HepG2 (cell line): ENCODE results near the gene C14orf119. TPM values are rescaled to one million over a fixed set of nuclear protein-coding genes. Genes with fewer than 3 reads are reported as not detected.

Experiments
- BCL3 ChIP-seq: sonication (generic); formaldehyde crosslinking; IDR thresholded peaks from 2 replicates; pipeline ENCODE4 v1.5.1; 2020; ENCODE audit warnings: mild to moderate bottlenecking, missing genetic modification reagents, moderate library complexity
- BRD4 ChIP-seq: sonication (generic); formaldehyde crosslinking; IDR thresholded peaks from 2 replicates; pipeline ENCODE4 v1.4.0; 2020; ENCODE audit warnings: missing genetic modification reagents
- ELF3 ChIP-seq: IDR thresholded peaks from 2 replicates; pipeline ENCODE4 v1.6.1; 2016; ENCODE audit warnings: missing genetic modification reagents, missing compliant biosample characterization
- ETS1 ChIP-seq: sonication (generic); formaldehyde crosslinking; IDR thresholded peaks from 2 replicates; pipeline ENCODE4 v1.4.0; 2020; ENCODE audit warnings: missing genetic modification reagents
- EZH2 ChIP-seq: conservative IDR thresholded peaks from 2 replicates; pipeline ENCODE4 v1.6.1; 2012; ENCODE audit warnings: mild to moderate bottlenecking, low read depth, low read length, moderate library complexity
- GLI4 ChIP-seq: sonication (generic); formaldehyde crosslinking; IDR thresholded peaks from 2 replicates; pipeline ENCODE4 v1.5.1; 2020; ENCODE audit warnings: missing genetic modification reagents, mild to moderate bottlenecking, moderate library complexity, borderline replicate concordance
- HNRNPK ChIP-seq: fragments of 200-400 bp; formaldehyde crosslinking; IDR thresholded peaks from 2 replicates; pipeline ENCODE4 v1.6.1; 2018; ENCODE audit warnings: low read length, low read depth, moderate library complexity, mild to moderate bottlenecking; ENCODE audit not compliant: poor library complexity, severe bottlenecking
- KLF13 ChIP-seq: sonication (generic); formaldehyde crosslinking; IDR thresholded peaks from 2 replicates; pipeline ENCODE4 v1.4.0; 2020; ENCODE audit warnings: mild to moderate bottlenecking, missing genetic modification reagents
- MNT ChIP-seq: fragments of 450-650 bp; IDR thresholded peaks from 2 replicates; pipeline ENCODE4 v1.6.1; 2016
- PCBP2 ChIP-seq: fragments of 200-400 bp; formaldehyde crosslinking; optimal IDR thresholded peaks from 2 replicates; pipeline ENCODE3; 2018; ENCODE audit warnings: low read length, low read depth; ENCODE audit not compliant: poor library complexity, severe bottlenecking
- RARA ChIP-seq: IDR thresholded peaks from 2 replicates; pipeline ENCODE4 v1.6.1; 2016; ENCODE audit warnings: missing genetic modification reagents, missing compliant biosample characterization
- TFAP4 ChIP-seq: sonication (generic); IDR thresholded peaks from 2 replicates; pipeline ENCODE4 v1.6.1; 2016; ENCODE audit warnings: low read depth, borderline replicate concordance
- USF2 ChIP-seq, 2 experiments: sonication (generic) in 1 of 2; formaldehyde crosslinking in 1 of 2; IDR thresholded peaks; 2 replicates each; pipeline versions ENCODE4 v1.5.1 to v1.6.1; 2011 to 2020; ENCODE audit warnings: borderline replicate concordance in 1 of 2, low read depth in 1 of 2, low read length in 1 of 2, mild to moderate bottlenecking in 1 of 2, missing genetic modification reagents in 1 of 2, moderate library complexity in 1 of 2
- ZNF251 ChIP-seq: sonication (generic); formaldehyde crosslinking; IDR thresholded peaks from 2 replicates; pipeline ENCODE4 v1.9.0; 2021; ENCODE audit warnings: mild to moderate bottlenecking, missing genetic modification reagents
- ZNF281 ChIP-seq: sonication (generic); formaldehyde crosslinking; IDR thresholded peaks from 2 replicates; pipeline ENCODE4 v1.4.0; 2020; ENCODE audit warnings: missing genetic modification reagents, borderline replicate concordance
- ZNF550 ChIP-seq: sonication (generic); formaldehyde crosslinking; IDR thresholded peaks from 2 replicates; pipeline ENCODE4 v1.4.0; 2020; ENCODE audit warnings: mild to moderate bottlenecking, missing genetic modification reagents, borderline replicate concordance
- ZNF616 ChIP-seq: sonication (generic); formaldehyde crosslinking; IDR thresholded peaks from 2 replicates; pipeline ENCODE4 v1.5.0; 2020; ENCODE audit warnings: low read depth, mild to moderate bottlenecking, missing genetic modification reagents
- ZNF782 ChIP-seq: sonication (generic); formaldehyde crosslinking; IDR thresholded peaks from 2 replicates; pipeline ENCODE4 v1.4.0; 2020; ENCODE audit warnings: missing genetic modification reagents, mild to moderate bottlenecking, borderline replicate concordance
- polyA plus RNA-seq, 8 experiments: library from polyadenylated mRNA; depleted of rRNA in 3 of 8; stranded (reverse) in 7 of 8; unstranded in 1 of 8; fragments of >200 nt; fragmentation: Illumina TruSeq in 4 of 8; extraction: Trizol in 4 of 8; gene quantifications; 2 replicates each; pipeline versions ENCODE4 v1.2.1 to v1.2.3, GENCODE V29; 2011 to 2016; ENCODE audit warnings: low read depth in 4 of 8, missing spikeins in 1 of 8, mixed read lengths in 1 of 8; ENCODE audit not compliant: insufficient read depth in 1 of 8
- total RNA-seq, 5 experiments: library from RNA; depleted of rRNA; stranded (reverse); fragments of >200 nt; fragmentation: Illumina TruSeq; extraction: Trizol; gene quantifications; 2 replicates each; pipeline ENCODE4 v1.2.3, GENCODE V29; 2016; ENCODE audit warnings: low read depth in 1 of 5

C14orf119 gene
- total and polyA plus RNA-seq, 2 of the 13 experiments (the other 11 are each of a cell fraction or from before 2014, with no cell fraction given) = 117 to 206 TPM

- TF ChIP-seq EZH2 = peak; percentile 37; the same call in 1 of the 2 replicates
- TF ChIP-seq BRD4 (CRISPR knock-in tag) = no peak
- no peak for TF ChIP-seq ZNF616 (CRISPR knock-in tag)
- 0 out of 2 replicates have a peak, but pooled peaks have one; percentile 58 for TF ChIP-seq KLF13 (CRISPR knock-in tag)
- TF ChIP-seq HNRNPK = peak; percentile 69
- no peak for TF ChIP-seq ZNF782
- TF ChIP-seq USF2 (IDR thresholded peaks at IDR 0.05; ENCODE audit: low read depth, low read length) = no peak
- TF ChIP-seq USF2 (CRISPR knock-in tag; IDR thresholded peaks at IDR 0.05; ENCODE audit: borderline replicate concordance) = no peak
- no peak for TF ChIP-seq MNT
- TF ChIP-seq ELF3 (CRISPR knock-in tag) = no peak
- TF ChIP-seq ZNF281 = no peak
- TF ChIP-seq ZNF251 (CRISPR knock-in tag) = no peak
- no peak for TF ChIP-seq TFAP4
- no peak for TF ChIP-seq GLI4 (CRISPR knock-in tag)
- TF ChIP-seq ZNF550 (CRISPR knock-in tag) = no peak
- TF ChIP-seq BCL3 (CRISPR knock-in tag) = no peak
- peak; percentile 30 for TF ChIP-seq PCBP2
- TF ChIP-seq ETS1 (CRISPR knock-in tag) = no peak
- no peak for TF ChIP-seq RARA (CRISPR knock-in tag)
Observed at GRCh38 chr14:23112359-23113178, 17.3 kb downstream of the C14orf119 start (continued).
